LoVo (cell line): ENCODE data around the gene C1QL2.

Experiments used
- DNase-seq: peaks from one replicate; pipeline ENCODE4 v3.0.0-alpha.2; 2016; ENCODE audit warnings: low spot score

Gene C1QL2

GRCh38 chr2:119179202-119179601 lies 20.7 kb upstream of the C1QL2 start:
- peak; percentile 42 for DNase-seq

GRCh38 chr2:119178776-119179175 lies 20.2 kb upstream of the C1QL2 start:
- no peak for DNase-seq

- no peak for DNase-seq
Measured at GRCh38 chr2:119177838-119178190, 19.3 kb upstream of the C1QL2 start.

- DNase-seq = no peak
Measured at GRCh38 chr2:119177171-119177837, 18.8 kb upstream of the C1QL2 start.

GRCh38 chr2:119175517-119175916 lies 17.0 kb upstream of the C1QL2 start:
- DNase-seq = no peak

GRCh38 chr2:119174993-119175347 lies 16.4 kb upstream of the C1QL2 start:
- DNase-seq = no peak

- peak; percentile 41 for DNase-seq
Measured at GRCh38 chr2:119174216-119174992, 15.9 kb upstream of the C1QL2 start.

GRCh38 chr2:119173556-119174060 lies 15.1 kb upstream of the C1QL2 start:
- no peak for DNase-seq

- no peak for DNase-seq
Measured at GRCh38 chr2:119170504-119170903, 12.0 kb upstream of the C1QL2 start.

GRCh38 chr2:119169717-119170116 lies 11.2 kb upstream of the C1QL2 start:
- DNase-seq = no peak

- DNase-seq = no peak
Measured at GRCh38 chr2:119160361-119160990, 1.9 kb upstream of the C1QL2 start.

- no peak for DNase-seq
Measured at GRCh38 chr2:119157850-119158511, 570 bp downstream of the C1QL2 start.

GRCh38 chr2:119156891-119157773 lies 1.4 kb downstream of the C1QL2 start:
- no peak for DNase-seq

GRCh38 chr2:119156105-119156890 lies 2.3 kb downstream of the C1QL2 start:
- no peak for DNase-seq

- no peak for DNase-seq
Measured at GRCh38 chr2:119155633-119156032, 2.9 kb downstream of the C1QL2 start.

GRCh38 chr2:119154076-119154475 lies 4.5 kb downstream of the C1QL2 start:
- DNase-seq = no peak

- no peak for DNase-seq
Measured at GRCh38 chr2:119149611-119150010, 8.9 kb downstream of the C1QL2 start.

GRCh38 chr2:119147776-119148715 lies 10.5 kb downstream of the C1QL2 start:
- no peak for DNase-seq

- no peak for DNase-seq
Measured at GRCh38 chr2:119144806-119145205, 13.7 kb downstream of the C1QL2 start.

- DNase-seq = no peak
Measured at GRCh38 chr2:119142824-119143223, 15.7 kb downstream of the C1QL2 start.
